LHCN-M2 (cell line): ENCODE results near the gene SEMA3F. TPM values are rescaled to one million over a fixed set of nuclear protein-coding genes. Genes with fewer than 3 reads are reported as not detected.

Experiments used
- DNase-seq: peaks from one replicate; pipeline ENCODE4 v3.0.0-alpha.2; 2012; ENCODE audit warnings: low read depth
- total RNA-seq: library from RNA; depleted of rRNA; stranded (reverse); fragments of >200 nt; gene quantifications from 2 replicates; pipeline ENCODE4 v1.2.3, GENCODE V29; 2014; rRNA removed

SEMA3F gene
- total RNA-seq, 1 experiment from 2014 or later: 0.17 TPM

DNA sequence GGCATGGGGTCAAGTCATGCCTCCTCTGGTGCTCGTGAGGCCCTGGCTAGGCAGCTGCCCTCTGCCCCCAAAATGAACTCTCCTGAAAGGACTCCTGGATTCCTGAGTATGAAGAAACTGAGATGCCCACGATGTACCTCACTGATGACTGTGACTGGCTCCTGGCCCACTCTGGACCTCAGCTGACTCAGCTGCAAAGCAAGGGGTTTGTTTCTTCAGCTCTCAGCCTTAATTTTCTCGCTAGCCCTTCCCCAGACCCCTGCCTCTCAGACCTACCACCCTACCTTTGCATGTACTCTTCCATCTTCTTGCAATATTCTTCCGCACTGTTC, 75.6 kb downstream of the SEMA3F start:
- peak; percentile 22 for DNase-seq

- DNase-seq: no peak
Observed at GRCh38 chr3:50231581-50231980, 76.5 kb downstream of the SEMA3F start.

GRCh38 chr3:50232303-50232702, 77.2 kb downstream of the SEMA3F start:
- DNase-seq: no peak

DNA sequence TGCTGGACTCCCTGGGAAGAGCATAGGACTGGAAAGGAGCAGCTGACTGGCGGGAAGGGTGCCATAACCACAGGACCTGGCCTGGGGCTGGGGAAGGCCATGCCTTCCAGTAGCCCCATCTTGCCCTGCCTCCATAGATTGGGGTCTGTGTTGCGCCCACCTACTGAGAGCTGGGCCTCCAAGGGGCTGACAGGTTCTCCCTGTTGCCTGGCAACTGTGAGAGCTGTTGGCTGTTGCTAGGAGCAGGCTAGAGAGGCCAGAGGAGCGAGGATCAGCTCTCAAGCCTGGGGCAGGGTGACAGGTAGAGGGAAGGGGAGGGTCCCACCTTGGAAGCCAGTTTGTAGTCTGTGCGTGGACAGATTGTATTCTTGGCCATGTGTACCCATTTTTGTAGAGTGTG, 78.1 kb downstream of the SEMA3F start:
- DNase-seq: no peak

DNA sequence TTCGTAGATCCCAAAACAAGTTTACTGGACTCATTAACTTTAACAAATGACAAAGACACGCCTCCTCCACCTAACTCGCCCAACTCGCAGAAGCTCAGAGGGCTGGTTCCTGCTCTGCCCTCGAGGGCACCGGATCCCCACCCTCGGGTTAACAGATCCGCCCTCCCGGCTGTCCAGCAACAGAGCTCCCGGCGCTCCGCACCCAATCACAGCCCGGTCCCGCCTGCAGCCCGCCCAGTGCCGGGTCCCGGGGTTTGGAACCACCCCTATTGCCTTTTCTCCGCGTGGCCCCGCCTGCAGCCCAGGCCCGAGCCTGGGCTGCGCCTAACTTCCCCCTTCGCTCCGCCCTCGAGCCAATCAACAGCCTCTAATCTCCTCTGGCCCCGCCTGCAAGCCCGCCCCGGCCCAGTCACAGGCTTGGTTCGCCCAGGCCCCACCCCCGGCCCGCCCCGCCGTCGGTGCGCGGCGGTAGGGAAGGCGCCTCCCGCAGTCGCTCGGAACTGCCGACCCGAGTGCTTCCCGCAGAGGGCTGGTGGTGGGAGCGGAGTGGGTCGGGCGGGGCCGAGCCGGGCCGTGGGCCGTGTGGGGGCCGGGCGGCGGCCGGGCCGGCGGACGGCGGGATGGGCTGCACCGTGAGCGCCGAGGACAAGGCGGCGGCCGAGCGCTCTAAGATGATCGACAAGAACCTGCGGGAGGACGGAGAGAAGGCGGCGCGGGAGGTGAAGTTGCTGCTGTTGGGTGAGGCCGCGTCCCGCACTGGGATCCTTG, 80.8 kb downstream of the SEMA3F start, which contains the start of gene GNAI2:
GNAI2 (plus strand) TSS at position 489 of the 768 bp plus-strand sequence; CDS start at position 621, 132 bp downstream.
- DNase-seq: peak; percentile 98

DNA sequence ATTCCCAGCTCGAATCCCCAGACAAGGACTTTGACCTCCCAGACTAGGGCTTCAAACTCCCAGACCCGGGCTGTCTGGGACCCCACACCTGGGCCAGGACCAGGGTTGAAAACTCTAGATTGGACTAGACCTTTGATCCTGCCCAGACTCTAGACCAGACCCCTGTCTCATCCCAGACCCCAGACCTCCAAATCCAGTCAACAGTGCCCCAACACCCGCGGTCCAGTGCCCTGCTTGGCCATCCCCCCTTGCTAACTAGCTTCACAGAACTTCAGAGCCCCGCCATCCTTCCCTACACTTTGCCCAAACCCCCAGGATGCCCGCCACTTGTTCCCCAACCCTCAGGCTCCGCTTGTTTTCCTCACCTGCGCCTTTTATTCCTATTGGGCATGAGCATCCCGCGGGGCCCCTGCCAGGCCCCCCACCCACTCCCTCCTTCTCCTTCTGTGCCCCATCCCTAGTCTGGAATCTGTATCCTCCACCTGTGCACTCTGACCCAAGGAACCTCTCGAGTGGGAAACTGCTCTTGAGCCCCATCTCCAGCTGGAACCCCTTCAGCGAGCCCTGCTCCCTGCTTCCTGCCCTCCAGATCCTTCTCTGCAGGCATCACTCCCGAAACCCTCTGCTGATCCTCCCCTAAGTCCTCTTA, 81.5 kb downstream of the SEMA3F start:
- no peak for DNase-seq

- DNase-seq: peak; percentile 47
Observed at GRCh38 chr3:50237133-50237651, 82.1 kb downstream of the SEMA3F start.

DNA sequence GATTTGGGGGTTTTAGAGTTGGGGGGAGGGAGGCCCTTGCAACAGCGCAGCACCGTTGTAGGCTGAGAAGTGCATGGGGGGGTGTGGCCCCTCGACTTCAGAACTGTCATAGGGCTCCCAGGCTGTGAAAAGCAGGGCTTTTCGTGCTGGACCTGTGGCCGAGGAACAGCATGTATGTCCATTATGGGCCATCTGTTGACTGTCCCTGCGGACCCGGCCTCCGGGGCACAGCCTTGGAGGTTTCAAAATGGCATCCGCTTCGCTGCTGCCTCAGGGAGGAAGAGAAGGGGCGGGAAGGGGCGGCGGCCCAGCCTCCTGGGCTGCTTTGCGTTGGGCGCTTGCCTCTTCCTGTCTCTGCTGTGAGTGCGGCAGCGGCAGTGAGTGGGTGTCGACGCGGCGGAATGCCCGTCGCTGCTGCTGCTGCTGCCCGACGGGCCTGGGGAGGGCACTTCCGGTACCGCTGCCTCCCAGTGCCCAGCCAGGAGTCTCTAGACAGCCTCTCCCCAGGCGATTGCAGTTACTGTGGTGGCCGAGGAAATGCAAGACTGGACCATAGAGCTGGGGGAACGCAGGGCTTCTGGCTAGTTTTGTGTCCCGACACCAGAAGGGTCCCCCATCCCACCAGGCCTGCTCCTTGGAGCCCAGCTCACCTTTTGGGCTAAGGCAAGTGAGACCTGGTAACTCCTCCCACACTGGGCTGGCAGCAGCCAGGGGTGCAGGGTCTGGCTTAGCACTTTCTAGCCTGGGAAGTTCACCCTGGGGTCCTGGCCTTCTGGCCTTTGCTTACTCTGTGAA, 82.8 kb downstream of the SEMA3F start:
- DNase-seq: peak; percentile 79

DNA sequence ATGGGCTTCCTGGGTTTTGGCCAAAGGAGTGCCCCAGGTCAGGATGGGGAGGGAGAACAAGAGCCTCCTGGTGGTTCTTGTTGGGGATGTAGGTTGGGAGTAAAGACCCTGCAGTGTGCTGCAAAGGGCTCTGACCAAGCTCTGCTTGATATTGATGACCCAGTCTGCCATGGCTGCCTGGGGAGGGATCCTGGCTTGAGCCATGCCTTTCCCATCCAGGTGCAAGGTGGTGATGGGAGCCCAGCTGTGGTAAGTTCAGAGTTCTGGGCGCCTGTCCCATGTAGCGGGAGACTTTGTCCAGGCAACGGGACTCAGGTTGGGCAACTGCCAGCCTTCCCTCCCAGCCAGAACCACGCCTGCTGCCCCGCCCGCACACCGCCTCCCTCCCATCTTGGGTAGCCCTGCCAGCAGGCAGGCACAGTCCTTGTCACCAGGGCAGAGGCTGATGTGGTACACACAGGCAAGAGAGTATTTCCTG, 83.5 kb downstream of the SEMA3F start:
- DNase-seq: no peak

Other genes with a start within 250 kb of the SEMA3F start
- 16.8 and 20.5 TPM in 2 replicates for gene MON1A, start 225.5 kb upstream of the SEMA3F start, total RNA-seq
- gene RBM6, start 215.2 kb upstream of the SEMA3F start, total RNA-seq: 41.3 and 43.9 TPM in 2 replicates
- gene RBM5, start 66.4 kb upstream of the SEMA3F start, total RNA-seq: 97.8 and 100 TPM in 2 replicates
- not detected in 2 replicates for gene GNAT1, start 36.3 kb downstream of the SEMA3F start, total RNA-seq
- gene SLC38A3, start 49.9 kb downstream of the SEMA3F start, total RNA-seq: 1.1 TPM in 1 of 2 replicates, not detected in the other
- 297 and 323 TPM in 2 replicates for gene GNAI2, start 80.9 kb downstream of the SEMA3F start, total RNA-seq
- gene SEMA3B, start 113.8 kb downstream of the SEMA3F start, total RNA-seq: 2.1 and 4.1 TPM in 2 replicates
- not detected in 2 replicates for gene LSMEM2, start 123.8 kb downstream of the SEMA3F start, total RNA-seq
- gene IFRD2, start 137.1 kb downstream of the SEMA3F start, total RNA-seq: 127 and 129 TPM in 2 replicates
- gene HYAL3, start 144.1 kb downstream of the SEMA3F start, total RNA-seq: 4.2 and 6.9 TPM in 2 replicates
- 12.7 and 15.1 TPM in 2 replicates for gene NAA80, start 144.1 kb downstream of the SEMA3F start, total RNA-seq
- gene HYAL1, start 148.2 kb downstream of the SEMA3F start, total RNA-seq: 0.23 and 0.32 TPM in 2 replicates
- 106 and 145 TPM in 2 replicates for gene HYAL2, start 167.4 kb downstream of the SEMA3F start, total RNA-seq
- 23.7 and 37.8 TPM in 2 replicates for gene TUSC2, start 172.9 kb downstream of the SEMA3F start, total RNA-seq
- gene RASSF1, start 185.5 kb downstream of the SEMA3F start, total RNA-seq: 26.3 and 32.4 TPM in 2 replicates
- gene ZMYND10, start 190.4 kb downstream of the SEMA3F start, total RNA-seq: 1.3 and 1.9 TPM in 2 replicates
- gene NPRL2, start 195.5 kb downstream of the SEMA3F start, total RNA-seq: 23.9 and 27.8 TPM in 2 replicates
- 37.9 and 42.3 TPM in 2 replicates for gene CYB561D2, start 195.5 kb downstream of the SEMA3F start, total RNA-seq
- 67.8 and 76.5 TPM in 2 replicates for gene TMEM115, start 204.2 kb downstream of the SEMA3F start, total RNA-seq